Mucosa of descending colon (tissue), 3 donors: ENCODE measurements around the gene SPTBN5. TPM values are rescaled to one million over a fixed set of nuclear protein-coding genes. Genes with fewer than 3 reads are reported as not detected.

Experiments
- ATAC-seq: fragments of 200-7000 bp; cut with Tn5 transposase; one replicate; pipeline ENCODE4 v1.9.1; 2020; ENCODE audit warnings: mild to moderate bottlenecking, moderate library complexity
- DNase-seq, 3 donors: peaks; one replicate each; pipeline ENCODE4 v3.0.0-alpha.2; 2020
- H3K36me3 ChIP-seq: fragments of 200-600 bp; one replicate; pipeline ENCODE4 v1.8.0; 2021; ENCODE audit warnings: low read depth, mild to moderate bottlenecking
- H3K4me1 ChIP-seq: fragments of 200-600 bp; one replicate; pipeline ENCODE4 v1.8.0; 2021; ENCODE audit warnings: low read depth, mild to moderate bottlenecking
- H3K4me3 ChIP-seq: fragments of 200-600 bp; one replicate; pipeline ENCODE4 v1.8.0; 2021; ENCODE audit warnings: mild to moderate bottlenecking
- H3K9me3 ChIP-seq: fragments of 200-600 bp; one replicate; pipeline ENCODE4 v1.8.0; 2021; ENCODE audit warnings: mild to moderate bottlenecking
- intact Hi-C, 2 donors: fragments of 100-400 bp; cut with DNase I in 1 of 2; cut with micrococcal nuclease in 1 of 2; formaldehyde crosslinking; loops; one replicate each; pipeline versions ENCODE4 v1.11.0 to v1.11.1; 2022; cut with DNase I, micrococcal nuclease
- total RNA-seq, 3 donors: library from RNA; stranded (reverse); fragmentation: NEBNext Ultra II Directional in 2 of 3; extraction: Animal tissue kit (Norgen Biotek cat#: 25700) in 2 of 3; gene quantifications; one replicate each; pipeline versions ENCODE4 v1.2.1 to v1.2.4, GENCODE V29; 2021 to 2023
- TF ChIP-seq, protein P1 (sequence below): fragments of 200-600 bp; IDR thresholded peaks from one replicate; pipeline ENCODE4 v1.8.0; 2022; ENCODE audit warnings: antibody characterized with exemption, mild to moderate bottlenecking
- donor health status: DM: no; HTN: no; CAD: no; lungs with moderate emphysema.
- donor health status: DM: no; HTN: no; CAD: no.
- donor health status: DM: no; HTN: yes; CAD: no.

Gene SPTBN5
- total RNA-seq, 3 donors from 2014 or later, result 0.36 to 2.2 (median 0.87) TPM

DNA sequence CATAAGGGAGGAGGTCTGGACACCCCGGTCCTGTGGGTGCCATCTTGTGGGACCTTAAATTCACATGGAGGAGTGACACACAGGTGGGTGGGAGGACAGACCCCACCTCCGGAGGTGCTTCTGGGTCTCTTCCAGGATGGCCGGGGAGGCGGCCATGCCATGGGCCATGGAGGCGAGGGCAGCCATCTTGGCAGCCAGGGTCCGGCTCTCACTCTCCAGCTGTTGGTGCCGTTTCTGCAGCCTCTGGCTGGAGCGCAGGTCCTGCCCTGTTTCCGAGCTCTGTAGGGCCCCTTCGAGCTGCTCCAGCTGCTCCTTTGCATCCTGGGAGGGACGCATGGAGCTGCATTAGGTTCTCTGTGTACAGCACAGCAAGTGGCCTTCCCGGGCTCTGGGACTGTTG lies 19.1 kb downstream of the SPTBN5 start:
- Histone ChIP-seq H3K36me3 (no peaks in the 10 kb centered on the region), H3K4me1 (no peaks in the 10 kb centered on the region), H3K4me3 (no peak overlapping the region), H3K9me3 (no peaks in the 10 kb centered on the region)
- intact Hi-C loops, result no loop called here
- DNase-seq (no peak), ATAC-seq (no peak)
- TF ChIP-seq, protein P1, sequence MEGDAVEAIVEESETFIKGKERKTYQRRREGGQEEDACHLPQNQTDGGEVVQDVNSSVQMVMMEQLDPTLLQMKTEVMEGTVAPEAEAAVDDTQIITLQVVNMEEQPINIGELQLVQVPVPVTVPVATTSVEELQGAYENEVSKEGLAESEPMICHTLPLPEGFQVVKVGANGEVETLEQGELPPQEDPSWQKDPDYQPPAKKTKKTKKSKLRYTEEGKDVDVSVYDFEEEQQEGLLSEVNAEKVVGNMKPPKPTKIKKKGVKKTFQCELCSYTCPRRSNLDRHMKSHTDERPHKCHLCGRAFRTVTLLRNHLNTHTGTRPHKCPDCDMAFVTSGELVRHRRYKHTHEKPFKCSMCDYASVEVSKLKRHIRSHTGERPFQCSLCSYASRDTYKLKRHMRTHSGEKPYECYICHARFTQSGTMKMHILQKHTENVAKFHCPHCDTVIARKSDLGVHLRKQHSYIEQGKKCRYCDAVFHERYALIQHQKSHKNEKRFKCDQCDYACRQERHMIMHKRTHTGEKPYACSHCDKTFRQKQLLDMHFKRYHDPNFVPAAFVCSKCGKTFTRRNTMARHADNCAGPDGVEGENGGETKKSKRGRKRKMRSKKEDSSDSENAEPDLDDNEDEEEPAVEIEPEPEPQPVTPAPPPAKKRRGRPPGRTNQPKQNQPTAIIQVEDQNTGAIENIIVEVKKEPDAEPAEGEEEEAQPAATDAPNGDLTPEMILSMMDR, result no peak

DNA sequence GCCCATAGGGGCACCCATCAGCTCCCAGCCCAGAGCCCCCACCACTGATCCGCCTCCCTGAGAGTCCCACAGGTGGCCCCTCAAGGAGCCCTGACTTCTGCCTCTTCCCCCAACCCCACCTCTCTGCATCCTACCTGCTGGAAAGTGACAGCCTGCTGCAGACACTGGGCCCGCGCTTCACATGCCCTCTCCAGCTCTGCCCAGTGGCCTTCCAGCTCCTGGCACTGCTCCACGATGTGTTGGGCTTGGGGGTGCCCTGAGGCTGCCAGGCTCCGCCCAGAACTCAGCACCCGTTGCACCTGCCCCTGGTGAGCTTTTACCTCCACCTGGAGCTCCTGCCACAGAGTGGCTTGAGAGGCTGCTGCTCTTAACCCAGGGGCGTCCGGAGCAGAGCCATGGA lies 20.1 kb downstream of the SPTBN5 start:
- TF ChIP-seq, protein P1, result no peak
- Histone ChIP-seq H3K36me3 (no peaks in the 10 kb centered on the region), H3K4me1 (no peaks in the 10 kb centered on the region), H3K4me3 (no peak overlapping the region), H3K9me3 (no peaks in the 10 kb centered on the region)
- ATAC-seq (no peak), DNase-seq (no peak)
- intact Hi-C loops, result no loop called here

DNA sequence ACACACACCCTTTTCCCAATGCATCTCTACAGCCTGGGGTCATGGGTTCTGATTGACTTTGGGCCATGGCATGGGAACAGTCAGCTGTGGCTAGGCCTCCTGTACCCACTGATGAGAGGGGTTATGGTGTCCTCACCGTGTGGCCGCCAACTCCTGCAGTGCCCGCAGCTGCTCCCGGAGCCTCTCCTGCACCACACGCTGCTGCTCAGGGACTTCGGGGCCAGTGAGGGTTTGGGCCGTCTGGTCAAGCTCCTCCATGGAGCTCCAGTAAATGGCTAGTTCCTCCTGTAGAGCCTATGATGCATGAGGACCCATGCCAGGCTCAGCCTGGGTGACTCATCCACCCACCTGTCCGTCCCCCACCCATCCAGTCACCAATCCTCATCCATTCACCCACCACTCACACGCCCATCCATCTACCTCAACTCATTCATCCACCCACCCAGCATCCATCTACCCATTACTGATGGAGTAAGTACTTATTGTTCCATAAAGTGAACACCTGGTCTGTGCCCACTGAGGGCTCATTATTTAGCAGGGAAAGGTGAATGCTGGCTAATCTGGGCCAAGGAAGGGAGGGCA lies 21.6 kb downstream of the SPTBN5 start:
- ATAC-seq (no peak), DNase-seq (no peak)
- H3K36me3 ChIP-seq, result no peaks in the 10 kb centered on the region
- TF ChIP-seq, protein P1, result no peak
- H3K4me3 ChIP-seq, result no peak overlapping the region
- no peaks in the 10 kb centered on the region for H3K4me1 ChIP-seq
- intact Hi-C loops, result no loop called here
- no peaks in the 10 kb centered on the region for H3K9me3 ChIP-seq

DNA sequence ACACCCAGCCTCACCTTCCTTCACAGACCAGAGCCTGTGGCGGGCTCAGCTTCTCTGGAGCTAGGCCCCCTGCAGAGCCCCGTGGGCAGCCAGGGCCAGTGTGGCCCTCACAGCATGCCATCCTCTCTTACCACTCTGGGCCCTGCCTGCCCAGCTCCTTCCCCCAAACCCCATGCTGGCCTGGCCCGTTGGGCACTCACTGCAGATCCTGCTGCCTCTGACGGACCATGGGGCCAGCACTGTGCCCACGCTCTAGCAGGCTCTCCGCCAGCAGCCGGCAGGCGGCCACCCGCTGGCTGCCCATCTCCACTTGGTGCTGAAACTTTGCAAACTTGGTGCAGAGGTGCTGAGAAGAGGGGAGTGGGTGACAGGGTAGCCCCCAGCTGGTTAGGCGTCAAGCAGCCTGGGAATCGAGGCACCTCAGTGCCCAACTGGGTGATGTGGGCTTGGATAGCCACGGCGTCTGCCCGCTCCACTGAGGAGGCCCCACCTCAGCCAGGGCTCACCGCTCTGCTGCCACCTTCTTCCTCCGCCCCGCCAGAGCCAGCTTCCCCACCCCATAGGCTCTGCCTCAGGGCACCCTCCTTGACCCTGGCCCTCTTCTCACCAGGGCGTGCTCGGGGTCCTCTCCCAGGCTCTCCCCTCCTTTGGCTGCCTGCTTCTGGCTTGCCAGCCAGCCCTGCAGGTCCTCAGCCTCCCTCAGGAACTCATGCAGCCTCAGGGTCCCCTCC lies 22.5 kb downstream of the SPTBN5 start:
- intact Hi-C loops, result no loop called here
- Histone ChIP-seq H3K4me3 (no peak overlapping the region), H3K9me3 (no peaks in the 10 kb centered on the region), H3K36me3 (no peaks in the 10 kb centered on the region), H3K4me1 (no peaks in the 10 kb centered on the region)
- DNase-seq (no peak), ATAC-seq (no peak)
- TF ChIP-seq, protein P1, result no peak

DNA sequence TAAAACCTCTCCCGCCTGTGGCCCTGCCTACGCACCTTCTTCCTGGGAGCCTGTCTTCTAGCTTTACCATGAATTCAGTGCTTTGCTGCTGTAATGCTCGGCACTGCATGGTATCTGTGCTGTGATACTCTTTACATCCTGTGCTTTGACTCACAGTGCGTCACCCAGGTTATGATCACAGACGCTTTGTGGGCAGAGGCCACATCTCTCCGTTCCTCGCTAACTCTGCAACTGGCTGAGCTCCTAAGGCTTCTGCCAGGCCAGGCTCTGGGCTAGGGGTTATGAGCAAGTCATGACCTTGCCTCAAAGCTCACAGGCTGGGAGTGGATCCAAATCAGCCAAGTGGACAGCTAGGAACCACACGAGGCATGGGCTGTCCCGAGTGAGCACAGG lies 23.2 kb downstream of the SPTBN5 start:
- DNase-seq (peak in 1 of 3 donors; percentile 12), ATAC-seq (peak; percentile 42)
- TF ChIP-seq, protein P1, result no peak
- H3K36me3 ChIP-seq, result no peaks in the 10 kb centered on the region
- intact Hi-C loops, result no loop called here
- no peaks in the 10 kb centered on the region for H3K4me1 ChIP-seq
- no peak overlapping the region for H3K4me3 ChIP-seq
- no peaks in the 10 kb centered on the region for H3K9me3 ChIP-seq
